CD4-positive, alpha-beta T cell treated with Interleukin-10 for 1 hour (primary cell): ENCODE measurements around the gene NGF.

ENCODE experiments used
- DNase-seq: peaks from one replicate; pipeline ENCODE4 v3.0.0-alpha.2; 2020

Gene NGF

GRCh38 chr1:115308969-115309368, 29.1 kb downstream of the NGF start:
- no peak for DNase-seq

GRCh38 chr1:115307661-115308060, 30.4 kb downstream of the NGF start:
- no peak for DNase-seq

DNA sequence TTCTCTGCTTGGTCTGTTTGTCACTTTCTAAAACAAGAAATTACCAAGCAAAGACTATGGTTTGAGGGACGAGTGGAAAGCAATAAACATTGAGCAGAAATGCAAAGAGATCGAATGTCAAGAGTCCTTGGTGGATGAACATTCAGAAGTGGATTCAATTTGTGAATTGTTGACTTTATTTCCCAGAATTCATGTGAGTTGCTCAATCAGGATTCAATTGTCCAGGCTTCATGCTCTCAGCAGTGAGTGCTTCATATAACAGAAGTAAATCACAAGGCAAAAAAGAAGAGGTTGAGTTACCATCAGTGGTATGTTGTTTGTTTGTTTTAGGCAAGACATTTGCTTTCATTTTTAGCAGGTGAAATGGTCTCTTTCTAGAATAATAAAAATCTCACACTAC, 31.9 kb downstream of the NGF start:
- no peak for DNase-seq

- no peak for DNase-seq
These were observed 34.7 kb downstream of the NGF start for GRCh38 chr1:115303364-115303763.

- no peak for DNase-seq
These were observed 35.6 kb downstream of the NGF start for GRCh38 chr1:115302390-115302961.

- DNase-seq, result no peak
These were observed 36.5 kb downstream of the NGF start for GRCh38 chr1:115301438-115302020.

DNA sequence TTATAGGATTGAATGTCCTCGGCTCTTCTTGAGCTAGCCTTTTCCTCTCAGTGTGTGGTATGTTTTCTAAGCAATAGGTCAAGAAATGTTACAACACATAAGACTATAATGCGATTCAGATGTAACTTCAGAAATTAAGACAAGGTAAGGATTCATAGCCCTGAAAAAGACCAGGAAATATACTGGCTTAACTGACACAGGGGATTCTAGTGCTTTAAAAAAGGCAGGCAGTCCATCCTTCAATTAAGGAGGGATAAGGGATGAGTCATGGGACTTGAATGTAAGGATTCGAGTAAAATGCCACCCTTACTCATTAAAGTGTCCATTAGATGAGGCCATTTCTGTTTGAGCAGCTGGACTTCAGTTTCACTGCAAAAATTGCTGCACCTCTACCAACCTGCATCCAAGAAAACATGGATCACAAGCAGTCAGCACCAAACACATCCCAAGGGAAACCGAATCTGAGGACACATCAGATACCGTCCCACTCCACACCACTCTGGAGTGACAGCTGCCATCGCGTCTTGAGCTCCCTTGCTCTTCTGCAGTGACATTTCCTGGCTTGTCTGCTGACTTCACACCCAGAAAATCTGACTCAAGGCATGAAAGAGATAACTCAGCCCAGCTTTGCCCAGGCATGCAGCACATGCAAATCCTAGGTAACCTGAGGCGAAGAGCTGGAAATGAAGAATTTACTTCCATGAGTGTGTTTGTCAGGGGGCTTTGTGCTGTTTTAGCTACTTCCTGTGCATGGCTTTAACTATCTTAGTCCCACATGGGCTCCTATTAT, 37.8 kb downstream of the NGF start:
- DNase-seq, result no peak

DNA sequence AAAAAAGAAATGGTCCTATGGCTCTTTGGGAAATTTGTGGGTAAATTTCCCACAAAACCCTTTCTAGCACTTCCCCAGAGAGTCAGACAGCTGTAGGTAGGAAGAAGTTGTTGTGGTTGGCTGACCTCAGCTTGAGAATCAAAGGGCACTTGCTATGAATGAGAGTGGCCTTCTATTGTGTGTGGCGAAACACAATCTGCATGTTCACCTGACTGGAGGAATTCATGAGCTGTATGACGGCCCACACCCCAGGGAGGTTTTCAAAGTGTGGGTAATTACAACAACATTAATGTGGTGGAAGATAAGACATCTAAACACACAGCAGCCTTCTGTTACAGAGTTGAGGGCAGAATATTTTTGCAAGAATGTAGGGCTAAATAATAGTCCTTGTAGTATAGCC, 38.8 kb downstream of the NGF start:
- no peak for DNase-seq

DNA sequence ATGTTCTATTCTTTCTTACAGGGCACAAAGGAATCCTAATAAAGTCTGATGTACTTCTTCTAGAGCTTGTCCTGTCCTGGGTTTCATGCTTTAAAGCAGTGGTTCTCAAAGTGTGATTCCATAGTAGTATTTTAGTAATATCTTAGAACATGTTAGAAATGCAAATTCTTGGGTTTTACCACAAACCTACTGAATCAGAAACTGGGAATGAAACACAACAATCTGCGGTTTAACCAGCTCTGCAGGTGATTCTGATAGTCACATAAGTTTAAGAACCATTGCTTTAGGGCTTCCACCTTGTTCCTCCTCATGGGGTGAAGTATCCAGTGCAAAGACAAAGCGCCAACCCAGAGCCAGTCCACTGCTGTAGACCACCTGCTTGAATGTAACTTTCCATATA, 41.1 kb downstream of the NGF start:
- no peak for DNase-seq

DNA sequence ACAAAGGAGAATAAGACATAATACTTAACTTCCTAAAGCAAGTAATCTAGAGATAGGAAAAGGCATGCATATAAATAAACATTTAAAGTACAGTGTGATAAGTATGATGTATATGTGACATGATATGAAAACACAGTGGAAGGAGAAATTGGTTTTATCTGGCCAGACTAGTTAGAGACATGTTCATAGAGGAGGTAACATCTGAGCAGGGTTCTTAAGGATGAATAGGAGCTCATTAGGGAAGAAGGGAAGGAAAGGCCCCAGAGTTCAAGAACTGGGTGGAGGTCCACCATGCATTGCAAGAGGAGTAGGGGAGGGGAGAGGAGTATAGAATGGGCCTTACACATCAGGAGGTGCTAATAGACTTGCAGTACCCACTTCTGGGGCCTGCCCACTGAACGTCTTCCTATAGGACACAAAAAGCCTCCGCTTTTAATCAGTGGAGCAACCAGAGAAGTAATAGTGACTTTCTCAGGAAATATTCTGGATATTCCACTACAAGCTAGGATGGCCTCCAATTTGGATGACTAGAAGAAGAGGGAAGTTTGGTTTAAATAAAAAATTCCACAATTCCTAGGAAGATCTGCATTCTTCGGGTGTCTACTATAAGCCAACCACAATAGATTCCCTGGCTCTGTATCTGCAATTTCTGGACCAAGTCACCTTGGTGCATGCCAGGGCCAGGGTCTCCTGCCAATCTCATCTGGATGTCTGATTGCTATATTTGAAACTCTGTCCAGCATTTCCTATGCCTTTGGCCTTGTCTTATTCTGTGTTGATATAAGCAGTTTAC, 41.9 kb downstream of the NGF start:
- DNase-seq, result no peak

DNA sequence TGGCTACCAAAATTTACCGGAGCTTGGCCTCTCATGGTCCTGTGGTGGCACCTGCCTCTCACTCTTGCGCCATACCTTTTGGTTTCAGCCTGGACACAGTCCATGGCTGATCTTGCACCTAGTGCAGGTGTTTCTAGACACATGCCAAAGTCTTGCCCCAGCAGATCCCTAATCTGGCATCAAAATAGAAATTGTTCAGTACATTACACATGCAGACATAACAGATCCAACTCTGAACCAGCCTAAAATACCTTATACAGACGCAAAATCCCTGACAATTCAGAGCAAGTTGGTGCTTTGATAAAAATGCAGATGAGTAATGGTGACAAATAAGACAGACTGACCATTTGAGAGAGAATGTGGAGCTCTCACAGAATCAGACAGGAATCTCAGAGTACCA, 44.1 kb downstream of the NGF start:
- no peak for DNase-seq

GRCh38 chr1:115293006-115293405, 45.0 kb downstream of the NGF start:
- DNase-seq, result no peak

GRCh38 chr1:115291741-115292140, 46.3 kb downstream of the NGF start:
- DNase-seq, result no peak

DNA sequence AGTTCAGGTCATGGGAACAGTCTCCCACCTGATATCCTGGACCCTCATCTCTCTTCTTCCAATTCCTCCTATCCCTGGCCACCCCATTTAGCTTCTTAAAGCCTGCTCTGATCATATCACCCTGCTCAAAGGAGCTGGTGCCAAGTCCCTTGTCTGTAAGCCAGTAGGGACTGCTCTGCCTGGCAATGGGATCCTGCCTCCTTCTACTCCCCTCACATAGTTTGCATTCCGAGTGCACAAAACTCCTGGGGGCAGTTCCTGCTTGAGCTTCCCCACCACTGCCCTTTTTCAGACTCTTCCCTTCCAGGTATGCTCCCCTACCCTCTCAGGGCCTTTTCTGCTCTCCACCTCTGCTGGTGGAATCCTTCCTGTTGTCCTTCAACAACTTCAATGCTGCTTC, 48.1 kb downstream of the NGF start:
- no peak for DNase-seq

DNA sequence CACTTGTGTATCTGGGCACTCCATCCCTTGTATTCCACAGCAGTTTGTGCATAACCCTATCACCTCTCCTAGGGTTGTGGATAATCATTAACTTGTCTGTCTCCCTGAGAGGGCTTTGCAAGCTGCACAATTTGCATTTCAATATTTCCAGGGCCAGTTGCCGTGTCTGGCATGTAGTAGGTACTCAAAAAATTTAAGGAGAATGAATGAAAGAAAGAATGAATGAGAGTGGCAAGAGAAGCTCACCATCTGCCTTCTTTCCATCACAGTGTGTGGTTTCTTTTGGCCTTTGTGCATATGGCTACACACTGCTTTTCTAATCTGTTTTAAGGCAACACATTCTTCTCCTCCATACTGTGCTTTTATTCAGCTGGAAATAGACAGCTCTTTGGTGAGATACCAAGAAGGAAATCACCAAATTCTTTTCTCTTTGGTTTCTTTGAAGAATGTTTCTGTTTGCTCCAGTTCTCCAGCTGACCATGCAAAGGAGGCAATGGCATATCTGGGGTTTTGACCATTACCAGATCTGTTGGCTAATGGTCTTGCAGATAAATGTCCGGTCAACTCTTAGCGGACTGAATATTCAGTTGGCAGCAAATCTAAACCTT, 49.4 kb downstream of the NGF start:
- DNase-seq, result no peak

DNA sequence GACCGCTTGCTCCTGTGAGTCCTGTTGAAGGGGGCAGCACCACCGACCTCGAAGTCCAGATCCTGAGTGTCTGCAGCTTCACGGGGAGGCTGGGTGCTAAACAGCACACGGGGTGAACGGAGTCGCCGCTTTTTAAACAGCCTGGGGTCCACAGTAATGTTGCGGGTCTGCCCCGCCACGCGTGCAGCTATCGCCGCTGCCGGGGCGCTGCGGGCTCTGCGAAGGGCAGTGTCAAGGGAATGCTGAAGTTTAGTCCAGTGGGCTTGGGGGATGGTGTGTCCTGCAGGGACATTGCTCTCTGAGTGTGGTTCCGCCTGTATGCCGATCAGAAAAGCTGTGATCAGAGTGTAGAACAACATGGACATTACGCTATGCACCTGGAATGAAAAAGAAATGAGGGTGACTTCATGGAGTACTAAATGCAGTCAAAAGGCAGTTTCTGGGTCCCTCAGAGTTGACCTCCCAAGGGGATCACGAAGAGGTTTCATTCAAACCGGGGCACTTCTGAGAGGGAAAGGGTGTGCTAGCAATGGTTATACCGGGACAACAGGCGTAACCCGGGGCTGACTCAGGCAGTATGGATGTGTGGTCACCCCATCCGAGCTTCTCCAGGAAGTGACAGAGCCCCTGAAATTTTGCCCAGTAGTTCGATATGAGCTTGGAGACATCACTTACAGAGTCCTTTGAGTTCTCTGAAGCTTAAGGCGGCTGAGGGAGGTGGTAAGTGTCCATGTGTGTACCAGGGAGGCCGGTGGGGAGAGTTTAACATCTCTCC, 51.4 kb downstream of the NGF start:
- DNase-seq, result no peak

- no peak for DNase-seq
These were observed 53.8 kb downstream of the NGF start for GRCh38 chr1:115284209-115284608.

GRCh38 chr1:115283681-115284146, 54.3 kb downstream of the NGF start:
- DNase-seq, result no peak

DNA sequence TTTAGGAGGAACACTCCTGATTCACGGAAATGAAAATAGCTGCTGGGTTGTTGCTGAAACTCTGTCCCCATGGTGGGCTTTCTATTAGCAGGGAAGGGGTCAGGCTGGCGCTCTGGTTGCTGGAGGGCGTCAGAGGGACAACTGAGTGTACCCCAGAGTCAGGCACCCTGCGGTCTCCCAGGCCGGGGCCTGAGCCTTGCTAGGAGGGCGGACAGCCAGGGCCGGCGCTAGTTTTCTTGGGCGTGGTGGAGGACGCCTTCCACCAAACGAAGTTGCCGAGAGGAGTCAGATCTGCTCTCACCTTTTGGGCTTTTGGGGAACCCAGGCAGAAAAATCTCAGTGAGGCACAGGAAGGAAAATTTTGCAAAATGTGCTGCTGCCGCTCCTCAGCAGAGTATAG, 54.8 kb downstream of the NGF start:
- DNase-seq, result no peak

DNA sequence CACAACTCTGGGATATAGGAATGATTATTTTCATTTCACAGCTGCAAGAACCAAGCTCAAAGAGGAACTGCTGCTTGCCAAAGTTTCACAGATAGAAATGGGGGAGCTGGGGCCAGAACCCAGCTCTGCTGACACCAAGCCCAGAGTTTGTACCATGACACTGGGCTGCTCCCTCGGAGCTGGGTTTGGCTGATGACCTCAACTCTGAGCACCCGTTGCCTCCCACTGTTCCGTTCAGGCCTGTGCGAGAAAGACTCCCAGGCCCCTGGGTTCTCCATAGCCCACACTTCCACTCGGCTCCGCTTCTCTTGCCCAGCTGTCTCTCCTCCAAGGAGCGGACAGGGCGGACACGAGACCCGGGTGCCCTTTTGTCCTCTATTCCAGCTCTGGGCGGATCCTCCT, 55.2 kb downstream of the NGF start:
- DNase-seq, result no peak

DNA sequence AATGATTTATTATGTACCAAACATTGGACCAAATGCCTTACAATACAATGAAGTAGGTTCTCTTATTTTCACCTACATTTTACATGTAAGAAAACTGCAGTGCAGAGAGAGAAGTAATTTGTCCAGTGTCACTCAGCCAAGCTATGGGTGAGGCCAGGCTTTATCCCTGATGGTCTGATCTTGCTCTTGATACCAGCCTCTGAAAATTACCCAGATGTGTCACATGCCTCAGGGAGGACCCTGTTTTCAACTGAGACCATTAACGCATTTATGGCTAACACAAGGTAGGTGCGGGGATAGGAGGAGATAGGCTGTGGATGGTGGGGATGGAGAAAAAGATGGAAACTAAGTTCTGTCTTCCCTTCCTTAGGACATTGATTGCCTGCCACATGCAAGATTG, 56.9 kb downstream of the NGF start:
- DNase-seq, result no peak

GRCh38 chr1:115280064-115280463, 58.0 kb downstream of the NGF start:
- no peak for DNase-seq
